Measurements from ENCODE around the gene KCNB1.

Gene KCNB1

DNA sequence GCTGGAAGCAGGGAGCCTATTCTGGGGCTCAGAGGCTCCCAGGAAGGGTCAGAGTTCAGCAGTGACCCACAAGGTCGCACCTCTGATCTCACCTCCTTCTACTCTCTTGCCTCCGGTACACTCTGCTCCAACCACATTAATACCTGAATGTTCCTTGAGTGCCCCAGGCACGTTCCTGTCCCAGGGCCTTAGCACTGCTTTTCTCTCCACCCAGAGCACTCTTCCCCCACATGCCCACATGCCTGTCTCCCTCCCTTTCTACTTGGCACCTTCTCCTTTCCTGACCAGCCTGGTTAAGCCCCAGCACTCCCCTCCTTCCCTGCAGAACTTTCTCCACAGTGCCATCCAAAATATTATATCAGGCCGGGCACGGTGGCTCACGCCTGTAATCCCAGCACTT, 13.4 kb downstream of the KCNB1 start:
- no peak for DNase-seq (ENCODE audit: low read depth)

DNA sequence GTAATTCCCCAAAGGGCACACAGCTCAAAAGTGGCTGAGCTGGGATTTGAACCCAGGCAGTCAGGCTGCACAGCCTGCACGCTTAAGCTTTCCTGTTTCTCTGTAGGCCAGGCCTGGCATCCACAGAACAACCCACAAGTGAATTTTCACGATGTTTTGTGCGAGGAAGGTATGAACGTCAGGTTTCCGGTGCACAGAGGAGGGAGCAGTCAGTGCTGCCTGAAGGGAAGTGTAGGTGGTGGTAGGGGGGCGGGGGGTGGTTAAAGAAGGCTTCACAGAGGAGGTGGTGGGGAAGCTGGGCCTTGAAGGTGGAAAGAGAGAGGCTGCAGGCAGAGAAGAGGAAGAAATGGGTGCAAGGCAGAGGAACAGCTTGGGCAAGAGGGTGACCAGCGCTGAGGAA, 14.1 kb downstream of the KCNB1 start:
- DNase-seq (ENCODE audit: low read depth) = no peak

- DNase-seq (ENCODE audit: low read depth) = no peak
These were observed 16.2 kb downstream of the KCNB1 start for GRCh38 chr20:49466114-49466912.

GRCh38 chr20:49464556-49464955, 17.9 kb downstream of the KCNB1 start:
- no peak for DNase-seq (ENCODE audit: low read depth)

DNA sequence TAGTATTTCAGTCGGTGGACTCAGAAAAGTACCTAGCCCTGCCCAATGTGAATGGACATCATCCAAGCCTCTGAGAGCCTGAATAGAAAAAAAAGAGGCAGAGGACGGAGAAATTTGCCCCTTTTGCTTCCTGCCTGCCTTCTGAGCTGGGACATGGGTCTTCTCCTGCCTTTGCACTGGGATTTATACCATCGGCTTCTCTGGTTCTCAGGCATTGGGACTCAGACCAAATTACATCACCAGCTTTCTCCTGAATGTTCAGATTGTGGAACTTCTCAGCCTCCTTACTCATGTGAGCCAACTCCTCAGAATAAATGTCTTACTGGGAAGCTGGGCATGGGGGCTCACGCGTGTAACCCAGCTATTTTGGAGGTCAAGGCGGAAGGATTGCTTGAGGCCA, 19.8 kb downstream of the KCNB1 start:
- DNase-seq (ENCODE audit: low read depth) = no peak

DNA sequence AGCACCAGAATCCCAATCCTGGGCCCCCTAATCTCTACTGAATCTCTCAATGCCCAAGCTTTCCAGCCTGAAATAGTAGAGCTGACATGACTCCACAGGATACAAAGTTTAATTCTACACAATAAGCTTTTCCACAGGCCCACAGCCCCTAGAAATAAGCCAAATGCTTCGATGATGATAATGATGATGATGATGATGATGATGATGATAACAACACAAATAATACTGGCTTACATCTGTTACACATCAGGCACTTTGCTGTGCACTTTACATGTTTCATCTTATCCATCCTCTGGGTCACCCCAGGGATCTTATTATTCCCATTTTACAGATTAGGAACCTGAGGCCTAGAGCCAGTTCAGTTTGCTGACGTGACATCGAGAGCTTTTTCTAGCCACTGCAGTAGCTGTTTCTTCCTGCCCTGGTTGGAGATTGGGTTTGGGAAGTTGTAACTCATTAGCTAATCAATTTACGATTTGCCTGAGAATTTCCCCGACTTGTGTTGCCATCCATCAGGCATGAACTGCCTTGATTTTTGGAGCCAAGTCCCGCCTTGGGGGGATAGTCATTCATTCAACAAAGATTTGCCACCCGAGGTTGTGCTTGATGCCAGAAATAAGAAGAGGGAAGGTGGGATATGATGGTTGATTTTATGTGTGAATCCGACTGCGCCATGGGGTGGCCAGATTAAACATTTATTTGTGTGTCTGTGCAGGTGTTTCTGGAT, 20.4 kb downstream of the KCNB1 start:
- no peak for DNase-seq (ENCODE audit: low read depth)

- DNase-seq (ENCODE audit: low read depth) = no peak
These were observed 21.6 kb downstream of the KCNB1 start for GRCh38 chr20:49460916-49461315.

GRCh38 chr20:49460131-49460530, 22.3 kb downstream of the KCNB1 start:
- no peak for DNase-seq (ENCODE audit: low read depth)

DNA sequence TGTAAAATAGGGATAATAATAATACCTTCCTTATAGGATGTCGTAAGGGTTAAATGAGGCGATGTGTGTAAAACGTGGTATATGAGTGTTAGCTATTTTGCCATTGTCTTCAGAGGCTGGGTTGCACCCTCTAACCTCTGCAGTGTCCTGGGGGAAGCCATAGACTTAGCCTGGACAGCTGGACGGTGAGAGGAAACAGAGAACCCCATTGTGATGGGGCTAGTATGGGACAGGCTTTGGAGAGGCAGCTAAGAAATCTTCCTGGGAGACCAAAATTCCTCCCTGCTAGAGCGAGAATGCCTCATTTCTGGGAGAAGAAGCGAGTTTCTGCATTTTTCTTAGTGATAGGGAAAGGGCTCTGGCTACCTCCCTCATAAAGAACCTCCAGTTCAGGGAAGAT, 22.8 kb downstream of the KCNB1 start:
- no peak for DNase-seq (ENCODE audit: low read depth)

GRCh38 chr20:49457444-49457843, 25.0 kb downstream of the KCNB1 start:
- DNase-seq (ENCODE audit: low read depth) = no peak

DNA sequence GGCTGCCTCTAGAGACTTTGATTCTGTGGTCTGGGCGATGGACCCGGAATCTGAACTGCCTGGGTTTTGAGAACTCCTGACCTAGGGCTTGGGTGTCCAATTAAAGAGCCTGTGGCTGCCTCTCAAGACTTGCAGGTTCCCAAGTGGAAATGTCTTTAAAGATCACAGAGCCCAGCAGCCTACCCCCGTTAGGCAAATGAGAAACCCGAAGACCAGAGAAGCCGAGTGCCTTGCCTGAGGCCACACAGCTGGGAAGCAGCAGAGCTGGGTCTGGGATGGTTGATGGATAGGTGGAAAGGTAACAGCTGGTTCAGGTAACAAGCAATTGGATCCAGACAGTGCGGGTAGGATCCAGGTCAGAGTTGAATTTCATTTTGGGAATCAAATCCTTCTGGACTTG, 25.8 kb downstream of the KCNB1 start:
- no peak for DNase-seq (ENCODE audit: low read depth)

- no peak for DNase-seq (ENCODE audit: low read depth)
These were observed 26.8 kb downstream of the KCNB1 start for GRCh38 chr20:49455691-49456090.

DNA sequence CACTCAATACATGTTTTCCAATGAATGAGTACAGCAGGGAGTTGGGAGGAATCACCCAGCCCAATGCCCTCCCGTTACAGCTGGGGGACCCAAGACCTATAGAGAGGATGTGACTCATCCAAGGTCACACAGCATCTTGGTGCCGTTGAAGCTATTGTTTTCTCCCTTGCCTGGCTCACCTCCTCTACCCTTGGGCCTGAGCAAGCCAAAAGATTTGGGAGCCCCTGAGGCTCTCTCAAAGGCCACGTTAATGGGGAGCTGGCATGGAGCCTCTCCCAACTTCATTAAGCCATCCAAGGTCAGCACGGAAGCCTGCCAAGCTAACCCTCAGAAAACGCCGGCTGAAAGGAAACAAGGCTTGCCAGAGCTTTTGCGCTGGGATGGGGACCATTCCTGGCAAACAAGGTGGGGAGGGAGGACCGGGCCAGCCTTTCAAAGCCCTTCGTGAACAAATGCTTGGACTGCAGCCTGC, 30.4 kb downstream of the KCNB1 start:
- no peak for DNase-seq (ENCODE audit: low read depth)

GRCh38 chr20:49450281-49450721, 32.2 kb downstream of the KCNB1 start:
- no peak for DNase-seq (ENCODE audit: low read depth)

- DNase-seq (ENCODE audit: low read depth) = no peak
These were observed 33.6 kb downstream of the KCNB1 start for GRCh38 chr20:49448917-49449316.

- no peak for DNase-seq (ENCODE audit: low read depth)
These were observed 34.3 kb downstream of the KCNB1 start for GRCh38 chr20:49447946-49448809.

- no peak for DNase-seq (ENCODE audit: low read depth)
These were observed 35.1 kb downstream of the KCNB1 start for GRCh38 chr20:49447364-49447763.

DNA sequence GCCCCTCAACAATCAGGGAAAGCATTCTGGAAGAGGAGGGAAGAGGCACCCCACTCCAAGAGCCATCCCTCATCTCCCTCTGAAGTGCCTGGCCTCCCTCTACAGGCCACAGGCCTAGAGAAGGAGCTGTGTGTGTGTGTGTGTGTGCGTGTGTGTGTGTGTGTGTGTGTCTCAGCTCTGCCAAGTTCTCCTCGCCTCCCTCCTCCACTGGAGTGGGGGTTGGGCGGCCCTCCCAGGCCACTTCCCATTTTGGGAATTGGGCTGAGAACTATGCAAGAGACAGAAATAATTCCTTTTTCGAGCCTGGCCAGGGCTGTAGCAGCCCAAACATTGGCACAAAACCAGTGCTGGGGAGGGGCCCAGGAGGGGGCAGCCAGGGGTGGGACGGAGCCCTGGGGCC, 35.7 kb downstream of the KCNB1 start:
- no peak for DNase-seq (ENCODE audit: low read depth)

GRCh38 chr20:49446080-49446479, 36.4 kb downstream of the KCNB1 start:
- DNase-seq (ENCODE audit: low read depth) = no peak

DNA sequence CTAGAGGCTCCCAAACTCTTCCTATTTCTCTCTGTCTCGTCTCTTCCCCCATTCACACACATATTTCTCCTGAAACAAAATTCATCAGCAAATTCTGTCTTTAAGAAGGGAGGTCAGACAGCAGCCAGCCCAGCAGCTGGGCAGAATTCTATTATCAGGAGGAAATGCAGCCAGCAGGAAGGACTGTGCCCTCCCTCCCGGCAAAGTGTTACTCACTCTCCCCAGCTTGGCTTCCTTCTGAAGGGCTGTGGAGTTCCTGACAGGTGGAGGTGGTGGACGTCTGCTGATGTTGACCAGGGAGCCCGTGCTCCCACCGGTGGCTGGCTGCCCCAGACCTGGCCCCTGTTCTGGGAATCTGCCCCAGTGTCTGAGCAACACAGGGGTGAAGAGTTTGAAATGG, 37.3 kb downstream of the KCNB1 start:
- no peak for DNase-seq (ENCODE audit: low read depth)

- DNase-seq (ENCODE audit: low read depth) = no peak
These were observed 37.9 kb downstream of the KCNB1 start for GRCh38 chr20:49444553-49444990.

DNA sequence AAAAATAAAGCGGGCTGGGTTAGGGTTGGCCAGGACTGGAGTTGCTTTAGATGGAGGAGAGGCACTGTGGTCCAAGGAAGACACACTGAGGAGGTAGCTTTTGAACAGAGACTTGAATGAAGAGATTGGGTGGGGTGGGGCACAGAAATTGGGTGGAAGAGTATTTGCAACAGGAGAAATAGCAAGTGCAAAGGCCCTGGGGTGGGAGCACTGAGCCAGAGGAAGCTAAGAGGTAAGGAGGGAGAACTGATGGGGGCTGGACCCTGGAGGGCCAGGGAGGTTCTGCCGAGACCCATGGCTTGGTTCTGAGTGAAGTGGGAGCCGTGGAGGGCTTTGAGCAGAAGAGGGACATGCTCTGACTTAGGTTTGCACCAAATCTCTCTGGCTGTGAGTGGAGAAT, 45.4 kb downstream of the KCNB1 start:
- no peak for DNase-seq (ENCODE audit: low read depth)
